HepG2 (cell line): Measurements from ENCODE around the gene GTF3A. TPM values are rescaled to one million over a fixed set of nuclear protein-coding genes. Genes with fewer than 3 reads are reported as not detected.

Experiments used
- CBX5 ChIP-seq: sonication (generic); formaldehyde crosslinking; IDR thresholded peaks from 2 replicates; pipeline ENCODE4 v1.4.0; 2020; ENCODE audit warnings: missing genetic modification reagents, borderline replicate concordance
- EEA1 ChIP-seq: sonication (generic); formaldehyde crosslinking; IDR thresholded peaks from 2 replicates; pipeline ENCODE4 v1.5.1; 2020; ENCODE audit warnings: mild to moderate bottlenecking, missing genetic modification reagents, borderline replicate concordance
- HOXA3 ChIP-seq: sonication (generic); formaldehyde crosslinking; IDR thresholded peaks from 2 replicates; pipeline ENCODE4 v1.5.0; 2020; ENCODE audit warnings: missing genetic modification reagents
- MAFF ChIP-seq: IDR thresholded peaks from 2 replicates; pipeline ENCODE4 v1.6.1; 2011; ENCODE audit warnings: low read depth, low read length, improper control_type of control experiment
- NFE2L2 ChIP-seq: fragments of 150-350 bp; IDR thresholded peaks from 2 replicates; pipeline ENCODE4 v1.6.1; 2014; ENCODE audit warnings: low read length
- PCBP2 ChIP-seq: fragments of 200-400 bp; formaldehyde crosslinking; optimal IDR thresholded peaks from 2 replicates; pipeline ENCODE3; 2018; ENCODE audit warnings: low read length, low read depth; ENCODE audit not compliant: poor library complexity, severe bottlenecking
- YEATS4 ChIP-seq: sonication (generic); formaldehyde crosslinking; IDR thresholded peaks from 2 replicates; pipeline ENCODE4 v1.4.0; 2020; ENCODE audit warnings: missing genetic modification reagents, borderline replicate concordance
- ZBTB7A ChIP-seq: sonication (generic); formaldehyde crosslinking; IDR thresholded peaks from 2 replicates; pipeline ENCODE4 v1.8.0; 2022; ENCODE audit warnings: mild to moderate bottlenecking, missing genetic modification reagents
- ZNF235 ChIP-seq: sonication (generic); formaldehyde crosslinking; IDR thresholded peaks from 2 replicates; pipeline ENCODE4 v1.8.1; 2023; ENCODE audit warnings: mild to moderate bottlenecking, missing genetic modification reagents, borderline replicate concordance
- ZNF335 ChIP-seq: sonication (generic); formaldehyde crosslinking; IDR thresholded peaks from 2 replicates; pipeline ENCODE4 v1.4.0; 2020; ENCODE audit warnings: missing genetic modification reagents
- ZNF354B ChIP-seq: sonication (generic); formaldehyde crosslinking; IDR thresholded peaks from 2 replicates; pipeline ENCODE4 v1.8.0; 2022; ENCODE audit warnings: mild to moderate bottlenecking, missing genetic modification reagents
- ZNF552 ChIP-seq: sonication (generic); formaldehyde crosslinking; IDR thresholded peaks from 2 replicates; pipeline ENCODE4 v1.9.0; 2022; ENCODE audit warnings: missing genetic modification reagents, mild to moderate bottlenecking, borderline replicate concordance
- ZNF788 ChIP-seq: sonication (generic); formaldehyde crosslinking; IDR thresholded peaks from 2 replicates; pipeline ENCODE4 v1.5.0; 2020; ENCODE audit warnings: mild to moderate bottlenecking, missing genetic modification reagents, borderline replicate concordance
- ZNF792 ChIP-seq: IDR thresholded peaks from 2 replicates; pipeline ENCODE4 v1.6.1; 2016
- polyA plus RNA-seq, 8 experiments: library from polyadenylated mRNA; depleted of rRNA in 3 of 8; stranded (reverse) in 7 of 8; unstranded in 1 of 8; fragments of >200 nt; fragmentation: Illumina TruSeq in 4 of 8; extraction: Trizol in 4 of 8; gene quantifications; 2 replicates each; pipeline versions ENCODE4 v1.2.1 to v1.2.3, GENCODE V29; 2011 to 2016; ENCODE audit warnings: low read depth in 4 of 8, missing spikeins in 1 of 8, mixed read lengths in 1 of 8; ENCODE audit not compliant: insufficient read depth in 1 of 8
- total RNA-seq, 5 experiments: library from RNA; depleted of rRNA; stranded (reverse); fragments of >200 nt; fragmentation: Illumina TruSeq; extraction: Trizol; gene quantifications; 2 replicates each; pipeline ENCODE4 v1.2.3, GENCODE V29; 2016; ENCODE audit warnings: low read depth in 1 of 5
- TF ChIP-seq, protein P1 (sequence below): sonication (generic); formaldehyde crosslinking; IDR thresholded peaks from 2 replicates; pipeline ENCODE4 v1.9.0; 2022; ENCODE audit warnings: missing genetic modification reagents, mild to moderate bottlenecking, borderline replicate concordance
- TF ChIP-seq, protein P2 (sequence below): sonication (generic); formaldehyde crosslinking; IDR thresholded peaks from 2 replicates; pipeline ENCODE4 v1.4.0; 2020; ENCODE audit warnings: mild to moderate bottlenecking, missing genetic modification reagents
- TF ChIP-seq, protein P3 (sequence below): sonication (generic); formaldehyde crosslinking; IDR thresholded peaks from 2 replicates; pipeline ENCODE4 v1.5.1; 2020; ENCODE audit warnings: missing genetic modification reagents, mild to moderate bottlenecking, borderline replicate concordance

The GTF3A gene
- total and polyA plus RNA-seq, 2 of the 13 experiments (the other 11 are each of a cell fraction or from before 2014, with no cell fraction given): 42.1 to 176 TPM

DNA sequence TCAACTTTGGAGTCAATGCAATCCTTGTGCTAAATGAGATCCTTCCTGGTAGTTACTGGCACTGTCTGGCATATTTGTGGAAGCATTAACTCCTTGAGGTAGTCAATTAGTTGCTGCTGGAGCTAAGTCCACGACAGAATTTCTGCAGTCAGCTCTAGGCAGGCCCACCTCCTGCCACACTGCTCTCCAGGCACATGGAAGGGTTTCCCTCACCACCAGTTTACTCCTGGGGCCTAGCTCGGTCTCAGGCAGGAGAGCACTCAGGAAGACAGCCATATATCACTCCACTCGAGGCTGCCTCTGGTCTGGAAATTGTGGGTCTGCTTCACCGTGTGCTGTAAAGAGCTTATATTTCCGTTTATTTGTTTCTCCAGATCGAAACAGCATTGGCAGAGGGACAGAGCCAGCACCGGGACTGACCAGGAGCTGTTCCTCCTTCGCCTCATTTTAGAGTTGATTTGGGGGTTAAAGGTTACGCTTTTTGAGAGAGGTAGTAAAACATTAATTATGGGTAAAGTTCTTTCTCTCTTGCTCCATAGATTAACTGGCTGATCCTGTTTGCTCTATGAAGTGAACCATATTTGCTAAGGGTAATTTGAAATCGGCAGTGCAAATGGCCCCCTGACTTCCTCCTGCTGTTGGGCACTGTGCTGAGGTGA lies 20.6 kb upstream of the GTF3A start (continued):
- peak; percentile 46; the same call in 1 of the 2 replicates for TF ChIP-seq ZNF788 (CRISPR knock-in tag)
- no peak; the same call in 1 of the 2 replicates for TF ChIP-seq ZNF335 (CRISPR knock-in tag)
- TF ChIP-seq, protein P1, sequence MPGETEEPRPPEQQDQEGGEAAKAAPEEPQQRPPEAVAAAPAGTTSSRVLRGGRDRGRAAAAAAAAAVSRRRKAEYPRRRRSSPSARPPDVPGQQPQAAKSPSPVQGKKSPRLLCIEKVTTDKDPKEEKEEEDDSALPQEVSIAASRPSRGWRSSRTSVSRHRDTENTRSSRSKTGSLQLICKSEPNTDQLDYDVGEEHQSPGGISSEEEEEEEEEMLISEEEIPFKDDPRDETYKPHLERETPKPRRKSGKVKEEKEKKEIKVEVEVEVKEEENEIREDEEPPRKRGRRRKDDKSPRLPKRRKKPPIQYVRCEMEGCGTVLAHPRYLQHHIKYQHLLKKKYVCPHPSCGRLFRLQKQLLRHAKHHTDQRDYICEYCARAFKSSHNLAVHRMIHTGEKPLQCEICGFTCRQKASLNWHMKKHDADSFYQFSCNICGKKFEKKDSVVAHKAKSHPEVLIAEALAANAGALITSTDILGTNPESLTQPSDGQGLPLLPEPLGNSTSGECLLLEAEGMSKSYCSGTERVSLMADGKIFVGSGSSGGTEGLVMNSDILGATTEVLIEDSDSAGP: no peak; the same call in 1 of the 2 replicates
- no peak for TF ChIP-seq HOXA3
- no peak for TF ChIP-seq ZNF552 (CRISPR knock-in tag)
- no peak for TF ChIP-seq ZNF354B (CRISPR knock-in tag)
- no peak for TF ChIP-seq MAFF
- no peak for TF ChIP-seq ZNF792
- no peak for TF ChIP-seq ZNF235
- TF ChIP-seq EEA1: peak; percentile 67; the same call in 1 of the 2 replicates
- TF ChIP-seq PCBP2: no peak
- no peak for TF ChIP-seq NFE2L2
- TF ChIP-seq CBX5 (CRISPR knock-in tag): no peak
- TF ChIP-seq YEATS4 (CRISPR knock-in tag): peak; percentile 49; the same call in 1 of the 2 replicates
- TF ChIP-seq, protein P2, sequence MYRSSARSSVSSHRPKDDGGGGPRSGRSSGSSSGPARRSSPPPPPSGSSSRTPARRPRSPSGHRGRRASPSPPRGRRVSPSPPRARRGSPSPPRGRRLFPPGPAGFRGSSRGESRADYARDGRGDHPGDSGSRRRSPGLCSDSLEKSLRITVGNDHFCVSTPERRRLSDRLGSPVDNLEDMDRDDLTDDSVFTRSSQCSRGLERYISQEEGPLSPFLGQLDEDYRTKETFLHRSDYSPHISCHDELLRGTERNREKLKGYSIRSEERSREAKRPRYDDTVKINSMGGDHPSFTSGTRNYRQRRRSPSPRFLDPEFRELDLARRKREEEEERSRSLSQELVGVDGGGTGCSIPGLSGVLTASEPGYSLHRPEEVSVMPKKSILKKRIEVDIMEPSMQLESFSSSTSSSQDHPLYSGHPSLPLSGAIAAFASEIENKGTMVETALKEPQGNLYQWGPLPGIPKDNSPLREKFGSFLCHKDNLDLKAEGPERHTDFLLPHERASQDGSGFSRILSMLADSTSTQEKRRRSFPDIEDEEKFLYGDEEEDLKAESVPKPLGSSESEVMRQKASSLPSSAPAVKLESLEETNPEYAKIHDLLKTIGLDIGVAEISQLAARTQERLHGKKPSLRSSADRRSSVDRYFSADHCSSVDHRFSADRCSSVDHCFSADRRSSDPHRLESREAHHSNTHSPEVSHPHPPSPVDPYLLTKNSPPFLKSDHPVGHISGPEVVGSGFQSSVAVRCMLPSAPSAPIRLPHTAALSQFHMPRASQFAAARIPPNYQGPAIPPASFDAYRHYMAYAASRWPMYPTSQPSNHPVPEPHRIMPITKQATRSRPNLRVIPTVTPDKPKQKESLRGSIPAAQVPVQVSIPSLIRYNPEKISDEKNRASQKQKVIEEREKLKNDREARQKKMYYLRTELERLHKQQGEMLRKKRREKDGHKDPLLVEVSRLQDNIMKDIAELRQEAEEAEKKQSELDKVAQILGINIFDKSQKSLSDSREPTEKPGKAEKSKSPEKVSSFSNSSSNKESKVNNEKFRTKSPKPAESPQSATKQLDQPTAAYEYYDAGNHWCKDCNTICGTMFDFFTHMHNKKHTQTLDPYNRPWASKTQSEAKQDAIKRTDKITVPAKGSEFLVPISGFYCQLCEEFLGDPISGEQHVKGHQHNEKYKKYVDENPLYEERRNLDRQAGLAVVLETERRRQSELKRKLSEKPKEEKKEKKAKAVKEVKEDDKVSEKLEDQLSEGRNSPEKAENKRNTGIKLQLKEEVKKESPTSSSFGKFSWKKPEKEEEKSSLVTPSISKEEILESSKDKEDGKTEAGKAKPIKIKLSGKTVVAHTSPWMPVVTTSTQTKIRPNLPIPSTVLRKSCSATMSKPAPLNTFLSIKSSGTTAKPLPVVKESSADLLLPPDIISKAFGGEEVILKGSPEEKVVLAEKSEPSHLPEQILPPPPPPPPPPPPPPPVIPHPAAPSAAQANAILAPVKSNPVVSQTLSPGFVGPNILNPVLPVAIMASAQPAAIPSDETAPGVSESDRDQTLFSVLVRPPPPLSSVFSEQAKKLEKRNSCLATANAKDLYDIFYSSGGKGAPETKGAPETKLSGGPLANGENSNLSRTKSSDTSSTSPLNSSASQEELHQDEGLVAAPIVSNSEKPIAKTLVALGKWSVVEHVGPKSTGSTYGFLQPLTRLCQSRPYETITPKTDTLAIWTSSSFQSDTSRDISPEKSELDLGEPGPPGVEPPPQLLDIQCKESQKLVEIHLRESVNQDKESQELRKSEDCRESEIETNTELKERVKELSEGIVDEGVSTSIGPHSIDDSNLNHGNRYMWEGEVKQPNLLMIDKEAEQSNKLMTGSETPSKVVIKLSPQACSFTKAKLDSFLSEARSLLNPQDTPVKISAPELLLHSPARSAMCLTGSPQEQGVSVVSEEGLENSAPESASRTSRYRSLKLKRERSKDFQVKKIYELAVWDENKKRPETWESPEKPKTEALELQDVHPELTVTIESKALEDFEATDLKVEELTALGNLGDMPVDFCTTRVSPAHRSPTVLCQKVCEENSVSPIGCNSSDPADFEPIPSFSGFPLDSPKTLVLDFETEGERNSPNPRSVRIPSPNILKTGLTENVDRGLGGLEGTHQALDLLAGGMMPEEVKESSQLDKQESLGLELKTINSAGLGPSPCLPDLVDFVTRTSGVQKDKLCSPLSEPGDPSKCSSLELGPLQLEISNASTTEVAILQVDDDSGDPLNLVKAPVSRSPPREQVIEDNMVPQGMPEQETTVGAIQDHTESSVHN (CRISPR knock-in tag): 0 out of 2 replicates have a peak, but pooled peaks have one; percentile 48
- TF ChIP-seq, protein P3, sequence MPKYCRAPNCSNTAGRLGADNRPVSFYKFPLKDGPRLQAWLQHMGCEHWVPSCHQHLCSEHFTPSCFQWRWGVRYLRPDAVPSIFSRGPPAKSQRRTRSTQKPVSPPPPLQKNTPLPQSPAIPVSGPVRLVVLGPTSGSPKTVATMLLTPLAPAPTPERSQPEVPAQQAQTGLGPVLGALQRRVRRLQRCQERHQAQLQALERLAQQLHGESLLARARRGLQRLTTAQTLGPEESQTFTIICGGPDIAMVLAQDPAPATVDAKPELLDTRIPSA (CRISPR knock-in tag): no peak
- peak; percentile 40; the same call in 1 of the 2 replicates for TF ChIP-seq ZBTB7A (CRISPR knock-in tag)
